Measurements from ENCODE around the gene GPC5. TPM values are rescaled to one million over a fixed set of nuclear protein-coding genes. Genes with fewer than 3 reads are reported as not detected.
A peak's percentile ranks its signal among the peaks of the same experiment; 100 is the strongest.
"Not testable (repeated sequence)": the region's sequence is repeated elsewhere in the genome, so short reads cannot be mapped to it uniquely, and the experiment has no call there.

GPC5 gene
- total RNA-seq, 2 donors from 2014 or later = 0.83 to 1.3 TPM

- Histone ChIP-seq H3K9me3 (no peaks in the 10 kb centered on the region), H3K4me1 (no peaks in the 10 kb centered on the region), H3K36me3 (no peaks in the 10 kb centered on the region), H3K27ac (no peak overlapping the region), H3K27me3 (no peaks in the 10 kb centered on the region), H3K4me3 (no peak overlapping the region)
- peak in 1 of 2 donors; percentile 45 for TF ChIP-seq CTCF (IDR thresholded peaks at IDR 0.05)
- no peak for DNase-seq (ENCODE audit: low spot score)
Measured at GRCh38 chr13:91406619-91407018, 8.2 kb downstream of the GPC5 start.

GRCh38 chr13:91408971-91409370 lies 10.6 kb downstream of the GPC5 start:
- Histone ChIP-seq H3K9me3 (no peaks in the 10 kb centered on the region), H3K36me3 (no peaks in the 10 kb centered on the region), H3K4me3 (no peak overlapping the region), H3K27me3 (no peaks in the 10 kb centered on the region), H3K27ac (no peak overlapping the region), H3K4me1 (no peaks in the 10 kb centered on the region)
- DNase-seq (ENCODE audit: low spot score) = no peak
- no peak for TF ChIP-seq CTCF (IDR thresholded peaks at IDR 0.05)

GRCh38 chr13:91416579-91416978 lies 18.2 kb downstream of the GPC5 start:
- H3K4me3 ChIP-seq; H3K27ac ChIP-seq; H3K36me3 ChIP-seq; DNase-seq (ENCODE audit: low spot score); H3K9me3 ChIP-seq; H3K4me1 ChIP-seq; H3K27me3 ChIP-seq: not testable (repeated sequence)

DNA sequence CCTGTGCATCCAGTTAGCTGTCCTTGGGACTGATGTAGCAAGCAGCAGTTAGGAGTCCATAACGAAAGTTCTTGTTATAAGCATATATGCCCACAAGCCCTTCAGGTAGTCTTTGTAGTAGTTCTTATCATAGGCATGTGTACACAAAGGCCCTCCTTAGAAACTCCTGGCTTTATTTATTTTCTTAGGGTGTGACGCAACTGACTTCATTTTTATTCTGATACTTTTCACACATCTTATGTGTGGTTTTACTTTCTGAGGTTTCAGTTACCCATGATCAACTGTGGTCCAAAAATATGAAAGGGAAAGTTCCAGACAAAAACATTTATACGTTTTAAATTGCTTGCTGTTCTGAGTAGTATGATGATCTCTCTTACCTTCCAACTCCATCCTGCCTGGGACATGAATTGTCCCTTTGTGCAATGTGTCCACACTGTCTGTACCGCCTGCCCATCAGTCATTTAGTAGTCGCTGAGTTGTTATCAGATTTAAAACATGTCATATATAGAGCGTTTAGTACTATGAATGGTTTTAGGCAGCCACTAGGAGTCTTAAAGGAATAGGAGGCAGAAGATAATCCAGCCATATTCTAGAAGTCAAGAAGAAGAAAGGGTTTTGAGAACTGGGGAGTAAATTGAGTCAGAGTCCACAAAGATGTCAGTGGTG lies 19.4 kb downstream of the GPC5 start:
- no peaks in the 10 kb centered on the region for H3K9me3 ChIP-seq
- H3K4me1 ChIP-seq = no peaks in the 10 kb centered on the region
- TF ChIP-seq CTCF (IDR thresholded peaks at IDR 0.05) = no peak
- no peak for DNase-seq (ENCODE audit: low spot score)
- no peak overlapping the region for H3K27ac ChIP-seq
- H3K36me3 ChIP-seq = no peaks in the 10 kb centered on the region
- no peaks in the 10 kb centered on the region for H3K27me3 ChIP-seq
- H3K4me3 ChIP-seq = no peak overlapping the region

DNA sequence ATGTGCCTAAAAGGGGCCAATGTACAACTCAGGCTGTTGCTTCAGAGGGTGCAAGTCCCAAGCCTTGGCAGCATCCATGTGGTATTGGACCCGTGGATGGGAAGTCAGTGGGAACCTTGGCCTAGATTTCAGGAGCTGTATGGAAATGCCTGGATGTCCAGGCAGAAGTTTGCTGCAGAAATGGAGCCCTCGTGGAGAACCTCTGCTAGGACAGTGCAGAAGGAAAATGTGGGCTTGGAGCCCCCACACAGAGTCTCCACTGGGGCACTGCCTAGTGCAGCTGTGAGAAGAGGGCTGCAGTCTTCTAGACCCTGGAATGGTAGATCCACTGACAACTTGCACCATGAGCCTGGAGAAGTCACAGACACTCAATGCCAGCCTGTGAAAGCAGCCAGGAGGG lies 28.5 kb downstream of the GPC5 start:
- Histone ChIP-seq H3K36me3 (no peaks in the 10 kb centered on the region), H3K27ac (no peak overlapping the region), H3K4me3 (no peak overlapping the region), H3K9me3 (peaks cover 0 to 16% of the 10 kb centered on the region in 2 donors), H3K27me3 (no peaks in the 10 kb centered on the region), H3K4me1 (no peaks in the 10 kb centered on the region)
- no peak for DNase-seq (ENCODE audit: low spot score)
- TF ChIP-seq CTCF (IDR thresholded peaks at IDR 0.05) = no peak

- H3K4me3 ChIP-seq, H3K27me3 ChIP-seq: not testable (repeated sequence)
Measured at GRCh38 chr13:91438674-91439073, 40.3 kb downstream of the GPC5 start.

DNA sequence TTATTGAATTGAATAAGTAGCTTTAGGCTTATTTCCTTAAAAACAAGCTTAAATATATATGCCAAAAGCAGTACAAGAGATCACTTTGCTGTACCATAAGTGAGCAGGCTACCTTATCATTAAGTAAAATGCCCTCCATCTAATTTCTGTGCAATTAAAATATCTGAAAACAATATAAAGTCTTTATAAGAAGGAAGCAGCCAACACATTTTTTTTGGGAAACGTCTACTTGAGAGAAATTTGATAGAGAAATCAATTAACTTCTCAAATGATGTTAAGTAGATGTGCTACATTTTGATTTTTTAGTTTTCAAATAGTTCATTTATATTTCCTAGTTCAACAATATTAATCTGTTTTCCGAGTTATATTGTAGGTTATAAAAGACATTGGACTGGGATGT lies 52.5 kb downstream of the GPC5 start:
- Histone ChIP-seq H3K27me3 (no peaks in the 10 kb centered on the region), H3K4me3 (no peak overlapping the region), H3K36me3 (no peaks in the 10 kb centered on the region), H3K9me3 (no peaks in the 10 kb centered on the region), H3K4me1 (no peaks in the 10 kb centered on the region), H3K27ac (no peak overlapping the region)
- no peak for TF ChIP-seq CTCF (IDR thresholded peaks at IDR 0.05)
- no peak for DNase-seq (ENCODE audit: low spot score)

More at GRCh38 chr13:91438674-91439073, 40.3 kb downstream of the GPC5 start:
- H3K27ac ChIP-seq; H3K9me3 ChIP-seq; H3K36me3 ChIP-seq; H3K4me1 ChIP-seq; DNase-seq (ENCODE audit: low spot score): not testable (repeated sequence)

Data from right atrium auricular region (tissue), 2 donors.